HEK293 (cell line): ENCODE results near the gene HES2.

Experiments used
- CTCF ChIA-PET: fragments of 350-600 bp; formaldehyde crosslinking; extraction: SDS; loops from one replicate; lab custom pipeline; 2021; ENCODE audit warnings: antibody characterized with exemption; lab: Yijun Ruan, JAX
- POLR2A ChIA-PET: fragments of 300-600 bp; formaldehyde crosslinking; extraction: SDS; loops from one replicate; lab custom pipeline; 2020; ENCODE audit warnings: antibody characterized with exemption, inconsistent platforms; lab: Yijun Ruan, JAX
- H3K27ac ChIP-seq: fragments of 200-500 bp; sonication (Bioruptor generic); 2 replicates; pipeline ENCODE4 v1.5.1; 2014; ENCODE audit warnings: low read depth, low read length, control low read depth, inconsistent platforms; ENCODE audit errors: extremely low read depth
- H3K36me3 ChIP-seq, 2 experiments: fragments of 200-500 bp in 1 of 2; sonication (Bioruptor generic) in 1 of 2; 1 replicate in 1 of 2; 2 replicates in 1 of 2; pipeline ENCODE4 v1.5.1; 2014 to 2017; ENCODE audit warnings: inconsistent platforms in 2 of 2, low read length in 2 of 2; ENCODE audit not compliant: control insufficient read depth in 2 of 2, insufficient read depth in 1 of 2
- H3K4me1 ChIP-seq: fragments of 200-500 bp; sonication (Bioruptor generic); 2 replicates; pipeline ENCODE4 v1.5.1; 2014; ENCODE audit warnings: mild to moderate bottlenecking, low read length, inconsistent platforms; ENCODE audit not compliant: control insufficient read depth, insufficient read depth
- H3K4me3 ChIP-seq: 2 replicates; pipeline ENCODE4 v1.5.1; 2011; ENCODE audit warnings: low read depth, mild to moderate bottlenecking, control low read depth, low read length, moderate library complexity
- H3K9me3 ChIP-seq: fragments of 200-500 bp; sonication (Bioruptor generic); 2 replicates; pipeline ENCODE4 v1.5.1; 2014; ENCODE audit warnings: low read depth, low read length, inconsistent platforms; ENCODE audit not compliant: control insufficient read depth, insufficient read depth
- GLIS1 ChIP-seq: fragments of 450-650 bp; formaldehyde crosslinking; IDR thresholded peaks from 2 replicates; pipeline ENCODE4 v1.5.1; 2016; ENCODE audit warnings: missing biosample characterization, missing genetic modification characterization
- GLIS2 ChIP-seq: fragments of 450-650 bp; formaldehyde crosslinking; IDR thresholded peaks from 2 replicates; pipeline ENCODE4 v1.5.1; 2016; ENCODE audit warnings: missing biosample characterization, missing genetic modification characterization
- PATZ1 ChIP-seq: fragments of 450-650 bp; formaldehyde crosslinking; IDR thresholded peaks from 2 replicates; pipeline ENCODE4 v1.5.1; 2016; ENCODE audit warnings: missing biosample characterization, missing genetic modification characterization
- RBAK ChIP-seq: fragments of 450-650 bp; formaldehyde crosslinking; IDR thresholded peaks from 2 replicates; pipeline ENCODE4 v1.5.1; 2016; ENCODE audit warnings: missing biosample characterization, missing genetic modification characterization
- REPIN1 ChIP-seq: fragments of 450-650 bp; formaldehyde crosslinking; IDR thresholded peaks from 2 replicates; pipeline ENCODE4 v1.5.1; 2017; ENCODE audit warnings: missing biosample characterization, missing genetic modification characterization, low read depth
- REST ChIP-seq: fragments of 450-650 bp; formaldehyde crosslinking; IDR thresholded peaks from 2 replicates; pipeline ENCODE4 v1.5.1; 2016; ENCODE audit warnings: missing biosample characterization, missing genetic modification characterization
- ZBTB17 ChIP-seq: fragments of 450-650 bp; formaldehyde crosslinking; IDR thresholded peaks from 2 replicates; pipeline ENCODE4 v1.5.1; 2016; ENCODE audit warnings: missing biosample characterization, missing genetic modification characterization
- ZEB2 ChIP-seq: fragments of 450-650 bp; formaldehyde crosslinking; IDR thresholded peaks from 2 replicates; pipeline ENCODE4 v1.5.1; 2016; ENCODE audit warnings: missing biosample characterization, missing genetic modification characterization
- ZFP69B ChIP-seq: fragments of 450-650 bp; formaldehyde crosslinking; IDR thresholded peaks from 2 replicates; pipeline ENCODE4 v1.5.1; 2016; ENCODE audit warnings: missing biosample characterization, missing genetic modification characterization
- ZNF174 ChIP-seq: fragments of 450-650 bp; formaldehyde crosslinking; IDR thresholded peaks from 2 replicates; pipeline ENCODE4 v1.5.0; 2017; ENCODE audit warnings: missing biosample characterization, mild to moderate bottlenecking, missing genetic modification characterization
- ZNF239 ChIP-seq: fragments of 450-650 bp; formaldehyde crosslinking; IDR thresholded peaks from 2 replicates; pipeline ENCODE4 v1.5.1; 2016; ENCODE audit warnings: missing biosample characterization, missing genetic modification characterization
- ZNF292 ChIP-seq: fragments of 450-650 bp; formaldehyde crosslinking; IDR thresholded peaks from 2 replicates; pipeline ENCODE4 v1.5.1; 2016; ENCODE audit warnings: low read depth, missing biosample characterization, missing genetic modification characterization, borderline replicate concordance
- ZNF366 ChIP-seq: fragments of 450-650 bp; formaldehyde crosslinking; conservative IDR thresholded peaks from 2 replicates; pipeline ENCODE4 v1.5.1; 2016; ENCODE audit warnings: missing biosample characterization, missing genetic modification characterization
- ZNF404 ChIP-seq: fragments of 450-650 bp; formaldehyde crosslinking; IDR thresholded peaks from 2 replicates; pipeline ENCODE4 v1.5.1; 2017; ENCODE audit warnings: missing biosample characterization, missing genetic modification characterization
- ZNF654 ChIP-seq: fragments of 450-650 bp; formaldehyde crosslinking; IDR thresholded peaks from 2 replicates; pipeline ENCODE4 v1.5.1; 2016; ENCODE audit warnings: low read depth, missing biosample characterization, missing genetic modification characterization
- ZNF660 ChIP-seq: fragments of 450-650 bp; IDR thresholded peaks from 2 replicates; pipeline ENCODE4 v1.5.1; 2018; ENCODE audit warnings: missing biosample characterization, mild to moderate bottlenecking, missing genetic modification characterization
- ZNF768 ChIP-seq: fragments of 450-650 bp; formaldehyde crosslinking; IDR thresholded peaks from 2 replicates; pipeline ENCODE4 v1.5.1; 2018; ENCODE audit warnings: missing biosample characterization, mild to moderate bottlenecking, missing genetic modification characterization
- TF ChIP-seq, protein P1 (sequence below): fragments of 450-650 bp; formaldehyde crosslinking; IDR thresholded peaks from 2 replicates; pipeline ENCODE4 v1.5.1; 2016; ENCODE audit warnings: missing biosample characterization, missing genetic modification characterization

The HES2 gene

GRCh38 chr1:6440198-6441126 is 20.7 kb upstream of the HES2 start (continued):
- TF ChIP-seq REST (tag by site-specific recombination) (no peak), RBAK (tag by site-specific recombination) (no peak), GLIS1 (tag by site-specific recombination) (peak; percentile 43), REPIN1 (no peak), ZFP69B (tag by site-specific recombination) (no peak), ZNF292 (no peak), ZNF404 (no peak)
- TF ChIP-seq, all 188 proteins: peak for 10

DNA sequence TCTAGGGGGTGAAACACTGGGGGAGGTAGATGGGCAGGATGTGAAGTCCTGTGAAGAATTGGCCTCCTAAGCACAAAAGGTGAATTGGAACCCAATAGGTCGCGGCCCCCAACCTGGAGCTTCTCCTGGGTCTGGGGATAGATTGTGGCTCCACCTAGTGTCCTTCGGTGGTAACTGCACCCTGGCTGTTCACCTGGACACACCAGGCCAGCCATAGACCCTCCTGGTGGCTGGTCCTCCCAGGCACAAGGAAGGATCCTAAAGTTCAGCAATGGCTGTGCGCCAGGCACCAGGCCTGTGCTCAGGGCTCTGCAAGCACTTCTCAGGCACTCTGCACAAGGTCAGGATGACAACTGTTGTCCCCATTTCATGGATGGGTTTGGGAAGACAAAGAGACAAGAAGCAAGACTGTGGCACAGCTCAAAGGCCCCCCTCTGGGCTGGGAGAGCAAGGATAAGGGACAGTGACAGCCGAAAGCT is 18.4 kb upstream of the HES2 start:
- H3K9me3 ChIP-seq = no peaks in the 10 kb centered on the region
- ChIA-PET CTCF (interaction anchor here (0.6 to 8.7 kb wide), 34 partner anchors 10 to 239 kb away, joined by 3 to 117 read pairs (median 6); partner anchors contain the start of genes HES2 and HES3), POLR2A (no interaction called here)
- no peak overlapping the region for H3K4me3 ChIP-seq
- no peaks in the 10 kb centered on the region for H3K36me3 ChIP-seq
- no peaks in the 10 kb centered on the region for H3K4me1 ChIP-seq
- TF ChIP-seq GLIS2 (tag by site-specific recombination) (peak; percentile 50), ZNF174 (tag by site-specific recombination) (no peak), ZNF660 (tag by site-specific recombination) (no peak), ZNF768 (tag by site-specific recombination) (0 out of 2 replicates have a peak, but pooled peaks have one; percentile 21), PATZ1 (tag by site-specific recombination) (peak; percentile 61), ZNF239 (no peak), ZNF366 (tag by site-specific recombination) (no peak), GLIS1 (tag by site-specific recombination) (peak; percentile 77), ZNF654 (tag by site-specific recombination) (peak; percentile 82), ZBTB17 (tag by site-specific recombination) (0 out of 2 replicates have a peak, but pooled peaks have one; percentile 24), ZEB2 (tag by site-specific recombination) (peak; percentile 51; the same call in 1 of the 2 replicates)
- TF ChIP-seq, protein P1, sequence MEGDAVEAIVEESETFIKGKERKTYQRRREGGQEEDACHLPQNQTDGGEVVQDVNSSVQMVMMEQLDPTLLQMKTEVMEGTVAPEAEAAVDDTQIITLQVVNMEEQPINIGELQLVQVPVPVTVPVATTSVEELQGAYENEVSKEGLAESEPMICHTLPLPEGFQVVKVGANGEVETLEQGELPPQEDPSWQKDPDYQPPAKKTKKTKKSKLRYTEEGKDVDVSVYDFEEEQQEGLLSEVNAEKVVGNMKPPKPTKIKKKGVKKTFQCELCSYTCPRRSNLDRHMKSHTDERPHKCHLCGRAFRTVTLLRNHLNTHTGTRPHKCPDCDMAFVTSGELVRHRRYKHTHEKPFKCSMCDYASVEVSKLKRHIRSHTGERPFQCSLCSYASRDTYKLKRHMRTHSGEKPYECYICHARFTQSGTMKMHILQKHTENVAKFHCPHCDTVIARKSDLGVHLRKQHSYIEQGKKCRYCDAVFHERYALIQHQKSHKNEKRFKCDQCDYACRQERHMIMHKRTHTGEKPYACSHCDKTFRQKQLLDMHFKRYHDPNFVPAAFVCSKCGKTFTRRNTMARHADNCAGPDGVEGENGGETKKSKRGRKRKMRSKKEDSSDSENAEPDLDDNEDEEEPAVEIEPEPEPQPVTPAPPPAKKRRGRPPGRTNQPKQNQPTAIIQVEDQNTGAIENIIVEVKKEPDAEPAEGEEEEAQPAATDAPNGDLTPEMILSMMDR = peak; percentile 77
- TF ChIP-seq, all 188 proteins: peak for 8
- H3K27ac ChIP-seq = no peak overlapping the region
